Endodermal cell (in vitro differentiated cells): ENCODE data around the gene ENG. TPM values are rescaled to one million over a fixed set of nuclear protein-coding genes. Genes with fewer than 3 reads are reported as not detected.

Source experiments
- DNase-seq: peaks from one replicate; pipeline ENCODE4 v3.0.0-alpha.2; 2017
- H3K27ac ChIP-seq: 2 replicates; pipeline ENCODE4 v1.5.1; 2013; ENCODE audit warnings: mild to moderate bottlenecking, low read depth, low read length, moderate library complexity
- H3K27me3 ChIP-seq: 2 replicates; pipeline ENCODE4 v1.6.1; 2013; ENCODE audit warnings: mild to moderate bottlenecking, low read length, moderate library complexity; ENCODE audit not compliant: insufficient read depth, control insufficient read depth, poor library complexity, severe bottlenecking
- H3K36me3 ChIP-seq: 2 replicates; pipeline ENCODE4 v1.7.0; 2013; ENCODE audit warnings: mild to moderate bottlenecking, low read length, moderate library complexity; ENCODE audit not compliant: control insufficient read depth, insufficient read depth
- H3K4me1 ChIP-seq: one replicate; pipeline ENCODE4 v1.7.0; 2013; ENCODE audit warnings: low read length; ENCODE audit not compliant: control insufficient read depth, insufficient read depth
- H3K4me3 ChIP-seq: 2 replicates; pipeline ENCODE4 v1.5.1; 2013; ENCODE audit warnings: mild to moderate bottlenecking, low read length, moderate library complexity
- H3K9ac ChIP-seq: 2 replicates; pipeline ENCODE4 v1.6.1; 2013; ENCODE audit warnings: mild to moderate bottlenecking, low read length, moderate library complexity; ENCODE audit not compliant: poor library complexity, severe bottlenecking; ENCODE audit errors: extremely low read depth
- H3K9me3 ChIP-seq: 2 replicates; pipeline ENCODE4 v1.6.1; 2013; ENCODE audit warnings: mild to moderate bottlenecking, low read length, moderate library complexity; ENCODE audit not compliant: control insufficient read depth
- H3K27ac Mint-ChIP-seq: 2 replicates; pipeline ENCODE4 v1.8.0; 2020; ENCODE audit warnings: mixed read lengths
- H3K27me3 Mint-ChIP-seq: 2 replicates; pipeline ENCODE4 v1.8.0; 2021; ENCODE audit warnings: mild to moderate bottlenecking, mixed read lengths; ENCODE audit not compliant: insufficient read depth
- H3K36me3 Mint-ChIP-seq: 2 replicates; pipeline ENCODE4 v1.8.0; 2020; ENCODE audit warnings: low read depth, mixed read lengths
- H3K4me1 Mint-ChIP-seq: 2 replicates; pipeline ENCODE4 v1.8.0; 2020; ENCODE audit warnings: mixed read lengths
- H3K4me3 Mint-ChIP-seq: 2 replicates; pipeline ENCODE4 v1.8.0; 2020; ENCODE audit warnings: mild to moderate bottlenecking, moderate library complexity, mixed read lengths
- H3K9me3 Mint-ChIP-seq: 2 replicates; pipeline ENCODE4 v1.8.0; 2020; ENCODE audit warnings: mild to moderate bottlenecking, mixed read lengths
- CTCF ChIP-seq: fragments of 200-600 bp; sonication (generic); conservative IDR thresholded peaks from 2 replicates; pipeline ENCODE4 v1.5.0; 2021; ENCODE audit warnings: antibody characterized with exemption, mild to moderate bottlenecking
- whole genome bisulfite sequencing, 2 experiments: methylation state at CpG; one replicate each; pipeline versions ENCODE4 v1.1.5 to v1.1.7; 2013; ENCODE audit warnings: missing lambda C conversion rate in 2 of 2, mixed read lengths in 1 of 2; ENCODE audit not compliant: insufficient coverage in 1 of 2, insufficient read length in 1 of 2; 5-methylcytosine and 5-hydroxymethylcytosine counted together
- total RNA-seq, 2 donors: library from RNA; stranded (reverse); fragmentation: NEBNext Ultra II Directional in 1 of 2; extraction: Animal tissue kit (Norgen Biotek cat#: 25700) in 1 of 2; gene quantifications; 2 replicates in 1 of 2; 3 replicates in 1 of 2; pipeline ENCODE4 v1.2.1, GENCODE V29; 2021

ENG gene
- total RNA-seq, 2 donors from 2014 or later: 2.2 to 2.4 TPM

- H3K36me3 Mint-ChIP-seq: no peaks in the 10 kb centered on the region
- Histone ChIP-seq H3K27me3 (no peaks in the 10 kb centered on the region), H3K27ac (no peak overlapping the region), H3K4me1 (peaks cover 14% of the 10 kb centered on the region), H3K36me3 (no peaks in the 10 kb centered on the region), H3K9me3 (no peaks in the 10 kb centered on the region), H3K9ac (no peak overlapping the region), H3K4me3 (no peak overlapping the region)
- no peak overlapping the region for H3K4me3 Mint-ChIP-seq
- no peaks in the 10 kb centered on the region for H3K9me3 Mint-ChIP-seq
- no peak overlapping the region for H3K27ac Mint-ChIP-seq
- TF ChIP-seq CTCF: no peak
- no peak for DNase-seq
- no peaks in the 10 kb centered on the region for H3K27me3 Mint-ChIP-seq
- 83 to 92% methylated on average over 10 to 12 of the region's 13 CpGs for WGBS, 2 experiments
- peaks cover 21% of the 10 kb centered on the region for H3K4me1 Mint-ChIP-seq
Observed at GRCh38 chr9:127863191-127863621, 8.7 kb upstream of the ENG start.

- H3K4me1 ChIP-seq: peaks cover 14% of the 10 kb centered on the region
- H3K27me3 ChIP-seq: no peaks in the 10 kb centered on the region
- Mint-ChIP-seq H3K27ac (peak overlapping the region; percentile 48), H3K4me1 (peaks cover 21% of the 10 kb centered on the region), H3K36me3 (no peaks in the 10 kb centered on the region), H3K27me3 (no peaks in the 10 kb centered on the region), H3K4me3 (no peak overlapping the region), H3K9me3 (no peaks in the 10 kb centered on the region)
- H3K36me3 ChIP-seq: no peaks in the 10 kb centered on the region
- 81 to 84% methylated on average over 21 to 29 of the region's 29 CpGs for WGBS, 2 experiments
- no peak for DNase-seq
- no peak overlapping the region for H3K27ac ChIP-seq
- TF ChIP-seq CTCF: no peak
- no peak overlapping the region for H3K9ac ChIP-seq
- H3K9me3 ChIP-seq: no peaks in the 10 kb centered on the region
- H3K4me3 ChIP-seq: no peak overlapping the region
Observed at GRCh38 chr9:127862075-127863011, 7.9 kb upstream of the ENG start.

GRCh38 chr9:127860779-127861178 is 6.3 kb upstream of the ENG start:
- Histone ChIP-seq H3K27ac (no peak overlapping the region), H3K4me3 (no peak overlapping the region), H3K9ac (no peak overlapping the region), H3K27me3 (no peaks in the 10 kb centered on the region), H3K36me3 (no peaks in the 10 kb centered on the region), H3K4me1 (peaks cover 14% of the 10 kb centered on the region), H3K9me3 (no peaks in the 10 kb centered on the region)
- DNase-seq: no peak
- Mint-ChIP-seq H3K36me3 (no peaks in the 10 kb centered on the region), H3K4me3 (no peak overlapping the region), H3K4me1 (peaks cover 28% of the 10 kb centered on the region), H3K27ac (no peak overlapping the region), H3K9me3 (no peaks in the 10 kb centered on the region), H3K27me3 (no peaks in the 10 kb centered on the region)
- WGBS, 2 experiments: 81 to 94% methylated on average over 5 to 11 of the region's 11 CpGs
- no peak for TF ChIP-seq CTCF
